Hematopoietic multipotent progenitor cell treated with erythropoietin and hydrocortisone succinate and interleukin-3 and kit ligand, for 15 days (in vitro differentiated cells): ENCODE results near the gene PCED1B.
"Not testable (repeated sequence)": the region's sequence is repeated elsewhere in the genome, so short reads cannot be mapped to it uniquely, and the experiment has no call there.

Experiments
- DNase-seq: peaks from one replicate; pipeline ENCODE4 v3.0.0-alpha.2; 2015; ENCODE audit warnings: low spot score

Gene PCED1B

GRCh38 chr12:47272412-47273190 lies 193.2 kb downstream of the PCED1B start:
- peak; percentile 88 for DNase-seq

- DNase-seq = no peak
These were observed 193.8 kb downstream of the PCED1B start for GRCh38 chr12:47273191-47273626.

GRCh38 chr12:47274760-47275159 lies 195.3 kb downstream of the PCED1B start:
- DNase-seq = no peak

GRCh38 chr12:47276253-47276620 lies 196.8 kb downstream of the PCED1B start:
- DNase-seq = no peak

GRCh38 chr12:47276621-47277309 lies 197.3 kb downstream of the PCED1B start:
- DNase-seq = peak; percentile 67

GRCh38 chr12:47277972-47278448 lies 198.6 kb downstream of the PCED1B start:
- peak; percentile 80 for DNase-seq

GRCh38 chr12:47279758-47280157 lies 200.3 kb downstream of the PCED1B start:
- not testable (repeated sequence) for DNase-seq

GRCh38 chr12:47280543-47281300 lies 201.3 kb downstream of the PCED1B start:
- peak; percentile 40 for DNase-seq

- peak; percentile 74 for DNase-seq
These were observed 202.3 kb downstream of the PCED1B start for GRCh38 chr12:47281667-47282171.

- DNase-seq = no peak
These were observed 202.8 kb downstream of the PCED1B start for GRCh38 chr12:47282206-47282605.
